GM23248 (cell line): ENCODE measurements around the gene KLK4.

Experiments
- EZH2 ChIP-seq: fragments of 200-600 bp; sonication (generic); IDR thresholded peaks from 2 replicates; pipeline ENCODE4 v1.6.1; 2018; ENCODE audit warnings: antibody characterized with exemption, mild to moderate bottlenecking; ENCODE audit not compliant: insufficient read depth, poor library complexity, severe bottlenecking
- EZH2phosphoT487 ChIP-seq: fragments of 200-600 bp; sonication (generic); IDR thresholded peaks from 2 replicates; pipeline ENCODE4 v1.6.1; 2018; ENCODE audit warnings: antibody characterized with exemption, moderate library complexity, mild to moderate bottlenecking, low read depth; ENCODE audit not compliant: insufficient read depth

- TF ChIP-seq EZH2: no peak
- no peak for TF ChIP-seq EZH2phosphoT487
Observed at GRCh38 chr19:50891253-50891625, 20.0 kb downstream of the KLK4 start.
